ENCODE results near the gene RAB4A.
A peak's percentile ranks its signal among the peaks of the same experiment; 100 is the strongest.
"Not testable (repeated sequence)": the region's sequence is repeated elsewhere in the genome, so short reads cannot be mapped to it uniquely, and the experiment has no call there.

Gene RAB4A

GRCh38 chr1:229300099-229300757 is 29.3 kb downstream of the RAB4A start:
- FAIRE-seq, result no peak

GRCh38 chr1:229302740-229303139 is 31.8 kb downstream of the RAB4A start:
- FAIRE-seq, result no peak

- FAIRE-seq, result no peak
Observed at GRCh38 chr1:229303855-229304254, 32.9 kb downstream of the RAB4A start.

GRCh38 chr1:229305392-229305791 is 34.5 kb downstream of the RAB4A start:
- peak; percentile 60 for FAIRE-seq

GRCh38 chr1:229309074-229309473 is 38.2 kb downstream of the RAB4A start:
- FAIRE-seq, result no peak

- FAIRE-seq, result no peak
Observed at GRCh38 chr1:229309684-229310083, 38.8 kb downstream of the RAB4A start.

GRCh38 chr1:229310833-229311232 is 39.9 kb downstream of the RAB4A start:
- no peak for FAIRE-seq

- FAIRE-seq, result peak; percentile 69
Observed at GRCh38 chr1:229316166-229316565, 45.3 kb downstream of the RAB4A start.

GRCh38 chr1:229318056-229318455 is 47.1 kb downstream of the RAB4A start:
- no peak for FAIRE-seq

- no peak for FAIRE-seq
Observed at GRCh38 chr1:229319487-229319886, 48.6 kb downstream of the RAB4A start.

GRCh38 chr1:229323201-229323600 is 52.3 kb downstream of the RAB4A start:
- FAIRE-seq, result peak; percentile 52

GRCh38 chr1:229323885-229324553 is 53.1 kb downstream of the RAB4A start:
- FAIRE-seq, result peak; percentile 46

GRCh38 chr1:229325401-229325800 is 54.5 kb downstream of the RAB4A start:
- no peak for FAIRE-seq

GRCh38 chr1:229325853-229326487 is 55.1 kb downstream of the RAB4A start:
- no peak for FAIRE-seq

- no peak for FAIRE-seq
Observed at GRCh38 chr1:229326601-229327000, 55.7 kb downstream of the RAB4A start.

- not testable (repeated sequence) for FAIRE-seq
Observed at GRCh38 chr1:229327765-229328164, 56.9 kb downstream of the RAB4A start.

- FAIRE-seq, result no peak
Observed at GRCh38 chr1:229328598-229329362, 57.9 kb downstream of the RAB4A start.

GRCh38 chr1:229334269-229334668 is 63.4 kb downstream of the RAB4A start:
- FAIRE-seq, result peak; percentile 53

- FAIRE-seq, result no peak
Observed at GRCh38 chr1:229334716-229335115, 63.8 kb downstream of the RAB4A start.

GRCh38 chr1:229336345-229336744 is 65.4 kb downstream of the RAB4A start:
- no peak for FAIRE-seq

GRCh38 chr1:229339086-229339485 is 68.2 kb downstream of the RAB4A start:
- no peak for FAIRE-seq

- FAIRE-seq, result no peak
Observed at GRCh38 chr1:229339520-229339919, 68.6 kb downstream of the RAB4A start.

- no peak for FAIRE-seq
Observed at GRCh38 chr1:229340496-229340895, 69.6 kb downstream of the RAB4A start.

Measured in TTC549 (cell line).